ENCODE data around the gene MRPS22.

DNA sequence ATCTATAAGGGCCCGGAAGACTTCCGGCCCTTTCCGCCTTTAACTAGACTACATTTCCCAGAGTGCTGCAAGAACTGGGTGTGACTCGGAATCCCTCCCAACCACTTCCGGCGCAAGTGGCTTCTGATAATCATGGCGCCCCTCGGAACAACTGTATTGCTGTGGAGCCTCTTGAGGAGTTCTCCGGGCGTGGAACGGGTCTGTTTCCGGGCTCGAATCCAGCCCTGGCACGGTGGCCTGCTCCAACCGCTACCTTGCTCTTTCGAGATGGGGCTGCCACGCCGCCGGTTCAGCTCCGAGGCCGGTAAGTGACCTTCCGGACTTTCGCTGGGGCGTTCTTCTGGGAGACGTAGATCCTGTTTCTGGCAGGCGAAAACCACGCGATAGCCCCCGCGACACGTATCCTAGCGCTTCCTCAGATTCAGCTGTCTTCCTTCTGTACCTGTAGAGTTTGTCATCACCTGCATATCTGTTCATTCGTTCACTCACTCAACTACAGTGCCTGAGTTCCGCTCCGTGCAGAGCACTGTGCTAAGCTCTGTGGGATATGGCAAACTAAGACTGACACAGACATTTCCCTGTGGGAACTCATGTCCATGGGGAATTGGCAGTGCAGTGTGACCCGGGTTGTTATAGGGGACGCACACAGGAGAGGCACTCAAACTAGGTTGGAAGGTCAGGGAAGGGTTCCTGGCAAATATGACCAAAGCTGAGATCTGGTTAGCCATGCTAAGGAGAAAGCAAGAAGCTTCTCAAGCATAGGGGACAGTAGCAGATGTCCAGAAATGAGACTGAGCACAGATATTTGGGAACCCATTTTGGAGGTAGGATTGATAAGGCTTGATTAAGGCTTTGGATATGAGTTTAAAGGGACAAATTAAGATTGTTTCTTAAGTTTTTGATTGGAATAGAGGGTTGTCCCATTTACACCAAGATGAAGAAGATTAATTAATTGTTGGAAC lies at the start of gene MRPS22:
- TF ChIP-seq, protein P1, sequence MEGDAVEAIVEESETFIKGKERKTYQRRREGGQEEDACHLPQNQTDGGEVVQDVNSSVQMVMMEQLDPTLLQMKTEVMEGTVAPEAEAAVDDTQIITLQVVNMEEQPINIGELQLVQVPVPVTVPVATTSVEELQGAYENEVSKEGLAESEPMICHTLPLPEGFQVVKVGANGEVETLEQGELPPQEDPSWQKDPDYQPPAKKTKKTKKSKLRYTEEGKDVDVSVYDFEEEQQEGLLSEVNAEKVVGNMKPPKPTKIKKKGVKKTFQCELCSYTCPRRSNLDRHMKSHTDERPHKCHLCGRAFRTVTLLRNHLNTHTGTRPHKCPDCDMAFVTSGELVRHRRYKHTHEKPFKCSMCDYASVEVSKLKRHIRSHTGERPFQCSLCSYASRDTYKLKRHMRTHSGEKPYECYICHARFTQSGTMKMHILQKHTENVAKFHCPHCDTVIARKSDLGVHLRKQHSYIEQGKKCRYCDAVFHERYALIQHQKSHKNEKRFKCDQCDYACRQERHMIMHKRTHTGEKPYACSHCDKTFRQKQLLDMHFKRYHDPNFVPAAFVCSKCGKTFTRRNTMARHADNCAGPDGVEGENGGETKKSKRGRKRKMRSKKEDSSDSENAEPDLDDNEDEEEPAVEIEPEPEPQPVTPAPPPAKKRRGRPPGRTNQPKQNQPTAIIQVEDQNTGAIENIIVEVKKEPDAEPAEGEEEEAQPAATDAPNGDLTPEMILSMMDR (IDR thresholded peaks at IDR 0.05), result no peak
- TF ChIP-seq POLR2A (IDR thresholded peaks at IDR 0.05), result peak; percentile 56
